GM19351 (cell line): ENCODE results near the gene TRAPPC12.
"Not testable (repeated sequence)": the region's sequence is repeated elsewhere in the genome, so short reads cannot be mapped to it uniquely, and the experiment has no call there.

ENCODE experiments used
- ATAC-seq: cut with Tn5 transposase; IDR thresholded peaks from one replicate; pipeline ENCODE4 v1.9.1; 2021; ENCODE audit warnings: mild to moderate bottlenecking, moderate library complexity; ENCODE audit not compliant: unreplicated experiment

TRAPPC12 gene

DNA sequence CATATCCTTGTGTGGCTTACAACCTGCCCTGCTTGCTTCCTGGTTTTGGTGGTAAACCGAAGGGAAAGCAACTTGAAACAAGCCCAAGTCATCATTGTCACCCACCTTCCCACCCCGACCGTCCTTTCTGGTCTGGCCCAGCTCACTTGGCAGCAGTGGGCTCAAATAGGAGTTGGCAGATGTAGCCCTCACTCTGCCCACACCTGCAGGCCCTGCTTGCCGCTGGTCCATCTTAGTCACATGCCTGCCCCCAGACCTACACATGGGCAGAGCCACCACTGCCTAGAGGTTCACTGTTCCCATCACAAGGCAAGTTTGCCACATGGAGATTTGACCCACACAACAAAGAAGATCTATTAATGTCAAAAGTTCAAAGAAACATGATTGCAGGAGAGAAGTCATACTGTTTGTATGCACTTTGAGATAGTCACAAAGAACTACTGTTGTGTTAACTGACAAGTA, 11.2 kb upstream of the TRAPPC12 start:
- no peak for ATAC-seq

DNA sequence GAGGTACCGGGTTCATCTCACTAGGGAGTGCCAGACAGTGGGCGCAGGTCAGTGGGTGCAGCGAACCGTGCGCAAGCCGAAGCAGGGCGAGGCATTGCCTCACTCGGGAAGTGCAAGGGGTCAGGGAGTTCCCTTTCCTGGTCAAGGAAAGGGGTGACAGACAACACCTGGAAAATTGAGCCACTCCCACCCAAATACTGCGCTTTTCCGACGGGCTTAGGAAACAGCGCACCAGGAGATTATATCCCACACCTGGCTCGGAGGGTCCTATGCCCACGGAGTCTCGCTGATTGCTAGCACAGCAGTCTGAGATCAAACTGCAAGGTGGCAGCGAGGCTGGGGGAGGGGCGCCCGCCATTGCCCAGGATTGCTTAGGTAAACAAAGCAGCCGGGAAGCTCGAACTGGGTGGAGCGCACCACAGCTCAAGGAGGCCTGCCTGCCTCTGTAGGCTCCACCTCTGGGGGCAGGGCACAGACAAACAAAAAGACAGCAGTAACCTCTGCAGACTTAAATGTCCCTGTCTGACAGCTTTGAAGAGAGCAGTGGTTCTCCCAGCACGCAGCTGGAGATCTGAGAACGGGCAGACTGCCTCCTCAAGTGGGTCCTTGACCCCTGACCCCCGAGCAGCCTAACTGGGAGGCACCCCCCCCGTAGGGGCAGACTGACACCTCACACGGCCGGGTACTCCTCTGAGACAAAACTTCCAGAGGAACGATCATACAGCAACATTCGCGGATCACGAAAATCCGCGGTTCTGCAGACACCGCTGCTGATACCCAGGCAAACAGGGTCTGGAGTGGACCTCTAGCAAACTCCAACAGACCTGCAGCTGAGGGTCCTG, 9.9 kb upstream of the TRAPPC12 start:
- ATAC-seq = not testable (repeated sequence)

DNA sequence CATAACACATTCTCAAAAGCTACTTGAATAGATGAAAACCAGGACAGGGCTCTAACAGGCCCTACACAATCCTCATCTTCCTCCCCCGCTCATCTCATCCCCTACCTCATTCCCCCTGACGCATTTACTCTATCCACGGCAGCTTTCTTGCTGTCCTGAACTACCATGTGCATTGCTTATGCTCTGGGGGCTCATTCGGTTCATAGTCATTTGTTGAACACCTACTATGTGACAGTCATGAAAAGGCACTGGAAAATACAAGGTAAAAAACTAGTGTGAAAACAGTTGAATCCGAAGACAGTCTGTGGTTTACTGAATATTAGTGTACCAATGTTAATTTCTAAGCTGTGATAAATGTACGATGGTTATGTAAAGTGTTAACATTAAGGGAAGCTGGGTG, 2.7 kb upstream of the TRAPPC12 start:
- no peak for ATAC-seq

DNA sequence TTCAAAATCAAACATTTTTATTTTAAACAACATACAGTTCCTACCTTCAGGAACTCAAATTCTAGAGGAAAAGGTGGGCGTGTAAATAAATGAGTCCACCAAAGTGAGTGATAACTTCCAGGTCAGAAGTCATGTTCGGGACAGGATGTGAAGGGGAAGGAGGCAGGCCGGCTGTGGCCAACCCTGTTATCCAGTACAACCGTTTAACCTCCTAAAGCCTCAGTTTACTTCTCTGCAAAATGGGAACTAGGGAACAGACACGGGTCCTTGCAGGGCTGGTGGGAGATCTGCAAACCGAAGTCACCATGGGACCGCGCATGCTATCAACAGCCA, 2.2 kb upstream of the TRAPPC12 start:
- peak; percentile 27 for ATAC-seq

DNA sequence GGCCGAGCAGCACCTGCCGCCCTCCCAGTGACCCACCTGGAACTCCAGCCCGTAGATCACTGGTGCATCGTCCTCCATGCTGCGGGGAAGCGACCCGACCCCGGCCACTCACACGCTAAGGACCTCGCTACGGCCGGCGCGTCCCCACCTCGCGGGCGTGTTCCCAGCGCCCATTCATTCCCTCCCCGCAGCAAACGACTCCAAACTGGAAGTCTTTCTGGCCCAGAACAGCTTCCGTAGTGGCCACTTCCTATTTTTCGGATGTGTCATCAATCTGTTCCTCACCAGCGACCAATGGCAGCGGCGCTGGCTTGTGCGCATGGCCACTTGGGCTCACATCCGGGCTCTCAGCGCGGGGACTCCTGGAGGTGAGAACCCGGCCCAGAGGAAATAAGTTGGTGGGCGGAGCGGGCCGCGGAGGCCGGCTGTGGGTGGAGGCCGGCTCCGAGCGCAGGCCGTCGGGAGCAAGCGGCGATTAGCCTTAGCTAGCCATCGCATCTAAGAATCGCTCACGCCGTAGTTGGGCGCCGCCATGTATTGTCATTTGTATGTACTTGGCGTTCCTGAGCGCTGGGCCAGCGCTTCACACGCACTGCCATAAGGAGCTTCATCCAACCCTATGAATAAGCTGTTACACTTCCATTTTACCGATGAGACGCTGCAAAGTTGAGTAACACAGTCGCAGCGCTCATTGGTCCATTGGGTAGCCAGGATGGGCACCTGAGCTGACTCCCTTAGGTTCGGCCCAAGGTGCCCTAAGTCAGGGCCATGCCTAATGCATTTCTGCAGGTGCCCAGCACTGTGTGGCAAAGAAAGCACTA, 1.7 kb upstream of the TRAPPC12 start, which contains the start of gene EIPR1:
TSS of gene EIPR1 (minus strand) at position 207 of the 821 bp plus-strand sequence. CDS start at position 78, 129 bp downstream.
- peak; percentile 76 for ATAC-seq

DNA sequence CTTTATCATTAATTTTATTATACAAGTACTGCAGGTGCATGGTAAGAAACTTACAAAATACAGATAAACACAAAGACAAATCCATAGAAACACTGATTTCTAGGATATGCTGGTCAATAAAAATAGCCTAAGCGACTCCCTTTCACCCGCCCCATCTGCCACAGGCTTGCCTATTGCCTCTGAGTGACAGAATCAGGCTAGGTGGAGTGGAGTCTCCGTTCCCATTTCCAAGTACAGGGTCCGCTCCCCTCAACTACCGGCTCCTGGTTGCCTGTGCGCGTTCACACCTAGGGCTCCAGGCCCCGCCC, 201 bp upstream of the TRAPPC12 start:
- ATAC-seq = no peak

DNA sequence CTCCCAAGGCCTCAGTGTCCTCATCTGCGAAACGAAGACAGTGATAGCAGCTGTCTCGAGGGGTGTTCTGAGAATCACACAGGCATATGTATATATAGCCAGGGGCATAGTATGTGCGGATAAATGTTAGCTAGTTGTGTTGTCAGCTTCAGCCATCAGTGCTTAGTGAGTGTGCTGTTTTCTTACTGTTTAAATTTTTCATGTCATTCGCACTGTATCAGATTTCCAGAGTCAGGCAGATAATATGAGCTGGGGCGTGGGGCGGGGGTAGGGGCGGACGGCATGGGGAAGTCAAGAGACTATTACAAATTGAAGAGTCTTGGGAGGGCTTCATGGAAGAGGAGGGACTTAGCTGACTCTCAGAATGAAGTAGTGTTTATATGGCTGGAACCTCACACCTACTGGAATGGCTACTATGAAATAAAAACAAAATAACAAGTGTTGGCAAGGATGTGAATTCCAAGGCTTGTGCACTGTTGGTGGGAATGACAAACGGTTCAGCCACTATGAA, 7.0 kb downstream of the TRAPPC12 start:
- ATAC-seq = no peak

DNA sequence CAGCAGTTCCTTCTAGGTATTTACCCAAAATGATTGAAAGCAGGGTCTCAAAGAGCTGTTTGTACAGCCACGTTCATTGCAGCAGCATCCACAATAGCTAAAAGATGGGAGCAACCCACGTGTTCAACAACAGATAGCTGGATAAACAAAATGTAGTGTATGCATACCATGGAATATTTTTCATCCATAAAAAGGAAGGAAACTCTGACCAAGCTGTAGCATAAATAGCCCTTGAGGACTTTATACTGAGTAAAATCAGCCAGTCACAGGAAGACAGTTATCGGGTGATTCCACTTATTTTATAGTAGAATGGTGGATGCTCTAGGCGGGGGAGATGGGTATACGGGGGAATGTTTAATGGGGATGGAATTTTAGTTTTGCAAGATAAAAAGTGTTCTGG, 7.5 kb downstream of the TRAPPC12 start:
- ATAC-seq = no peak

DNA sequence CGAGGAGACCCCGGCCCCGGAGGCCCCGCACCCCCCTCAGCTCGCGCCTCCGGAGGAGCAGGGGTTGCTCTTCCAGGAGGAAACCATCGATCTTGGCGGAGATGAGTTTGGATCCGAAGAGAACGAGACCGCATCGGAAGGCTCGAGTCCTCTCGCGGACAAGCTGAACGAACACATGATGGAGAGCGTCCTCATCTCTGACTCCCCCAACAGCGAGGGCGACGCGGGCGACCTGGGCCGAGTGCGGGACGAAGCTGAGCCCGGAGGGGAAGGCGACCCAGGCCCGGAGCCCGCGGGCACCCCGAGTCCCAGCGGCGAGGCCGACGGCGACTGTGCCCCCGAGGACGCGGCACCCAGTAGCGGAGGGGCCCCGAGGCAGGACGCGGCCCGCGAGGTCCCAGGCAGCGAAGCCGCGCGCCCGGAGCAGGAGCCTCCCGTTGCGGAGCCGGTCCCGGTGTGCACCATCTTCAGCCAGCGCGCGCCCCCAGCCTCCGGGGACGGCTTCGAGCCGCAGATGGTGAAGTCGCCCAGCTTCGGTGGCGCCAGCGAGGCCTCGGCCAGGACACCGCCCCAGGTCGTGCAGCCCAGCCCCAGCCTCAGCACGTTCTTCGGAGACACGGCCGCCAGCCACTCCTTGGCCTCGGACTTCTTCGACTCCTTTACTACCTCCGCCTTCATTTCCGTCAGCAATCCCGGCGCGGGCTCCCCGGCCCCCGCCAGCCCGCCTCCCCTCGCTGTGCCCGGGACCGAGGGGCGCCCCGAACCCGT, 8.3 kb downstream of the TRAPPC12 start:
- ATAC-seq = no peak

DNA sequence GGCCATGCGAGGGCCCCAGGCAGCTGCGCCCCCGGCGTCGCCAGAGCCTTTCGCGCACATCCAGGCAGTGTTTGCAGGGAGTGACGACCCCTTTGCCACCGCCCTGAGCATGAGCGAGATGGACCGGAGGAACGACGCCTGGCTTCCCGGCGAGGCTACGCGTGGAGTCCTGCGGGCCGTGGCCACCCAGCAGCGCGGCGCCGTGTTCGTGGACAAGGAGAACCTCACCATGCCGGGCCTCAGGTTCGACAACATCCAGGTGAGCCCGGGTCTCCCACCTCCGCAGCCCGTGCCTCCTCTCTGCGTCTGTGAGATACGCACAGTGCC, 8.9 kb downstream of the TRAPPC12 start:
- no peak for ATAC-seq

DNA sequence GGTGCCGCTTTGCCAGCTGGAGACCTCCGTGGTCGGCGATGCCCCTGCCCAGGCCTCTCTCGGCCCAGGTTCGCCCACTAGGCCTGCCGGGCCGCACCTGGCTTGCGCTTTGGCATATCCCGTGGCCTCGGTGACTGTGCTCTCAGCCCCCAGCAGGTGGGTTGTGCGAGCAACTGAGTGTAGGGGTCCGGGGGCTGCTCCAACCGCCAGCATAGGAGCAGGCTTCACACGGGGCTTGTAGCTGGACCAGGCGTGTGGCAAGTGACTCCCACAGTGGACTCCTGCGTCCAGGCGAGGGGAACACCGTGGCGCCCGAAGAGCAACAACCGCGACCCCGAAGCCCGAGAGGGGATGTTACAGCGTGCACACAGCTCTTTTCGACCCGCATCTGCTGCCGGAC, 9.7 kb downstream of the TRAPPC12 start:
- ATAC-seq = no peak

DNA sequence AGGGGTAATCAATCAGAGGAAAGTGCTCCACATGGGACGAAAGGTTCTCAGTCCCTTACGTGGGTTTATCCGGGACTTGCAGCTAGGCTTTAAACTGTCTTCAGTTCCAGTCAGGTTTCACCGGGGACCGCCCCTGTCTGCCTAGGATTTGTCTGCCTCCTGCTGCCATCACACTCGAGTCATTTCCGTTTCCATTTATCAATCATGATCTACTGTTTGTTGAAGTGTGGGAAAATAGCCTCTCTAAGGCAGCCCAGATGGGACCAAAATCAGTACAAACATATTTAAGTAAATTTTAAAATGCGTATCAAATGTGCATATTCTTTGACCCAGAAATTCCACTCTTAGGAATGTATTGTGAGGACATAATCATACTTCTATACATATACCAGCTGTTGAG, 10.5 kb downstream of the TRAPPC12 start:
- no peak for ATAC-seq

DNA sequence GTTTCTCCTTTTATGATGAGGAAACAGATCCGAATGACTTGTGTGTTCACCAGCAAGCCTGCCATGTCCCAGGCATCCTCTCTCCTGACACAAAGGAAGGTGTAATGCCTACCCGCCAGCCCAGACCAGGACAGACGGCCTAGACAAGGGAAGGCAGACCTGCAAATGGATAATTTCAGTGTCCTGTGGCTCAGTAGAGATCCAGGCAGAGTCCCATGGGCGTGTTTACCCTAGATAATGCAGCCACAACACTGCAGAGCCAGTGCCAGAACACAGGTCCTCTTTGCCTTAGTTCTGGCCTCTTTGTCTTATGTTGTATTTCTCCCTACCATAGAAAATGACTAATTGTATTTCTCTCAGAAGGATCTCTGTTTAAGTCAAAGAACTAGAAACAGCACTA, 12.7 kb downstream of the TRAPPC12 start:
- ATAC-seq = no peak

DNA sequence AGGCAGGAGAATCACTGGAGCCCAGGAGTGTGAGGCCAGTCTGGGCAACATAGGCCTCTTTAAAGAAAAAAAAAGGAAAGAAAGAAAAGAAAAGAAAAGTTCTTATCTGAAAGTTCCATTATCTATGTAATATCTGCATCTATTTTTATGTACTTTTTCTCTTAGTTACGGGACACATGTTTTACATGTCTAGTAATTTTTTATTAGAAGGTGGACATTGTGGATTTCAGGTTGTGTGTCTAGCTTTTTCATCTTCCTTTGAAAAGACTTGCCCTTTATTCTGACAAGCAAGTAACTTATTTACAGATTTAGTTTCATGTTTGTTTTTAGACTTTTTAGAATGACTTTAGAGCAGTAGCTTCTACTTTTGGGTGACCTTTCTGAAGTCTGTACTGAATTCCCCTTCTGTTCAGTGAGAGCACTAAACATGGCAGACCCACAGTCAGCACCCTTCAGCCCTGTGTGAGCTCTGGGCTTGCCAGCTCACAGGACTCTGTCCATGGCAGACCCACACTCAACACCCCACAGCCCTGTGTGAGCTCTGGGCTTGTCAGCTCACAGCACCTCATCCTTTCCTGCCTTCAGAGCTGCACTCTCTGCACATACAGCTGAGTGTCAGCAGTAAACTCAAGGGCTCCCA, 17.5 kb downstream of the TRAPPC12 start:
- no peak for ATAC-seq

DNA sequence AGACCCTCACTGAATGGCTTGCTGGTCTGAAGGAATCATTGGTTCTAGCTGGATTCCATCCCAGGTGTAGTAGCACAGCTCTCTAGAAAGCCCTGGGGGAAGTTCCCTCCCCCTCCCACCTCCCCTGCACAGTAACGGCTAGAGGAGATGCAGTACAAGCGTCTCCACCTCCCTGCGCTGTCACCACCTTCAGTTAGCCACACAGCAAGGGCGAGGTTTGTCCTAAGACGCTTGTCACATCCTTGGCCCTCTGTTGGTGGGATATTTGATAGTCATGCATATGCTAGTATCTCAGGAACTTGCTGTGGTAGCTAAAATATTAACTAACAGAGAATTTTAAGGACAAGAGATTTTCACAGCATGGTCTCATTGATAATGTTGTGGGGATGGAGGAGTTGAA, 19.4 kb downstream of the TRAPPC12 start:
- ATAC-seq = no peak

DNA sequence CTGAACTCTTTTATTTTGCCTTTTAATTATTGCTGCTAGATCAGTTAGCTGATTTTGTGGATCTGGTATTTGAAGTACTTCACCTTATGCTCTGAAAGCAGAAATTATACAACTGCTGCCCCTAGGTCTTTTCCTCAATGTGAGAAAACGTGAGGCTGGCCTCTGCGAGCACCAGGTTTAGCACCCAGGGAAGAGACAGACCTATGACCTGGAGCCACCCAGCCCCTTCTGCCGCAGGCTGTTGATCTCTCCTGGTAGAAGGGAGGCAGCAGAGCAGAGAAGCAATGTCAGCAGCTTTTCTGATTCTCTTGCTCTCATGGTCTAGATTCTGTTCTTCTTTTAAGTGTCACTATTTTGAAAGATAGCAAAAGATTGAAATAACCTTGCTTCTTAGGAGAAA, 19.9 kb downstream of the TRAPPC12 start:
- ATAC-seq = no peak

DNA sequence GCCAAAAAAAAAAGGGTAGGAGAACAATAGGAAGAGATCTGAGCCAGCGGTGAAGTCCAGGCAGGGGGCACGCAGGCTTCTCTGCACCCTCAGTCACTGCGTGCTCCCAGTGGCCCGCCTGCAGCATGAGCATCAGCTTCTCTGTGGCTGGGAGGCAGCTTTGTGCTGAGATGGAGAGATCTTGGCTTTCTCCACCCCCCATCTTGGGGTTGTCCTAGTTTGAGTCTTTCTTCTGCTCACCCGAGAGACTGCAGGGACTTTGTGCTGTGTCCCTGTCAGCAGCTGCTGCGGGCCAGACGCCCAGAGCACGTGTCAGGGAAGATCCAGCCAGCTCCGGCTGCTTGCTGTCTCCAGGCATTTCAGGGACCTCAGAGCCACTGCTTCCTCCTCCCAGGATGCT, 20.3 kb downstream of the TRAPPC12 start:
- no peak for ATAC-seq

DNA sequence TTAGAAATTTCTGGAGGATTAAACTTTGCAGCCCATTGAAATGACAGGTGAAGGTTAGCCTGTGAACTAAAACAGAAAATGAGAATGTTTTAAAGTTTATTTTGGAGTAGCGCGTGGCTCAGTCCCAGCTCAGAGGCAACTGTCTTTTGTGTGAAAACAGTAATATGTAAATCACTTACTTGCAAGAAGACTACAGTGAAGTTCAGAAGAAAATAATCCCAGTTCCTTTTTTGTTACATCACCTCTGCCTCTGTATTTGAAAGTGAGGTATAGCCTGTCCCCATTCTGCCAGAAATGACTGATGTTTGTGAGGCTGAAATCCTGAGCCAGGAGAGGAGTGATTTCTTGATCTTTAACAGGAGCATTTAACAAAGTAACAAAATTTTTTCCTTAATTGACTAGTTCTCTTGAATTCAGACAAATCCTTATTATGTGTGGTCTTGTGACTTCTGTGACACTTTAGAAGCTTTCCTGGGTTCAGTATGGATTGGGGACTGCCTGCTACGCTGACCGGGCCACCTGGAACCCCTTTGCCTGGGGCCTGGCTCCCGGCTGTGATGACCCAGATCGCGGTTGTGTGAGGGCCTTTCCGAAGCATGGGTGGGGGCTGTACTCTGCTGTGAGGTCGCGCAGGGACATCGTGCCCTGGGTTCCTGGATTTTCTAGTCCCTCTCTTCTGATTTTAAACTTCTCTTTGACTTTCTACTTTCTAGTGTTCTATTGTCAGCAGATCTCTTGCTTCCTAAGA, 24.3 kb downstream of the TRAPPC12 start:
- peak; percentile 100 for ATAC-seq

DNA sequence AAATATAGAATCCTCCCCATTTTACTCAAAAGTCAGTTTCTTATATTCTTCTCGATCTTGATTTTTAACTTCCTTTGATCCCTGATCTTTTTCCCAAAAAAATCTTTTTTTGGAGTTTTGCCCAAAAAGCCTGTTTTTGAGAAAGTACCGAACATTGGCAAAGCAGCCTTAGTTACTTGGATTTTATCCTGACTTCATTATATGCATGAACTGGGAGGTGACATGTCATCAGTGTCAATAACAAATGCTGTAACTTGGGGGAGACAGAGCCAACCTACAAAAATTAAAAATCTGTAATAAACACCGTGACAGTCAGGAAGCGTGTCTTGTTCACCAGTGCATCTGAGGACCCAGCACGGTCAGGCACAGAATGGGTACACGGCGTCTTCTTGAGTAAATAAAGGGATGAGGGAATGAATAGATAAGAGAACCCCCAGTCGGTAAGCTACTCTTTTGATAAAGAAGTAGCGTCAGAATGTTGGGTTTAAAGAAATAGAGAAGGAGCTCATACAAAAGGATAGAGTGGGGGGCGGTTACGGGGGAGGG, 24.9 kb downstream of the TRAPPC12 start:
- ATAC-seq = no peak

DNA sequence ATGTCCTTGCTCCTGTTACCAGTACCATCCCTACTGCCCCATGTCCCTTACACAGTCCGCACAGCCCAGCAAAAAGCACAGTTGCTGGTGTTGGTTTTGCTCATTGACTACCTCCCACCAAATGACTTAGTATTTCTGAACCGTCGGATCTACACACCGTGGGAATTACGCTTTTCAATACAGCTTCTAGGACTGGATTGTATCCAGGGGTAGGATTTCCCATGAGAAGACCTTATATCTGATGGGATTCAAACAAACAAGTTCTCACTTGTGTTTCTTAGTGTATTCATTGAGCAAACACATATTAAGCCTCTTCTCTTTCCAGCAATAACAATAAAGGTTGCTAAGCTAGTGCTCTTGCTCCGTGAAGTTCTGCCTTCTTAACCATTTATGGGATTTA, 25.8 kb downstream of the TRAPPC12 start:
- no peak for ATAC-seq
